ENCODE measurements around the gene TVP23A.
"Not testable (repeated sequence)": the region's sequence is repeated elsewhere in the genome, so short reads cannot be mapped to it uniquely, and the experiment has no call there.

The TVP23A gene

GRCh38 chr16:10835281-10835931 is 16.8 kb upstream of the TVP23A start:
- no peak for DNase-seq

GRCh38 chr16:10834766-10835165 is 16.2 kb upstream of the TVP23A start:
- no peak for DNase-seq

GRCh38 chr16:10834130-10834529 is 15.5 kb upstream of the TVP23A start:
- no peak for DNase-seq

GRCh38 chr16:10833271-10833670 is 14.7 kb upstream of the TVP23A start:
- no peak for DNase-seq

GRCh38 chr16:10831894-10832886 is 13.6 kb upstream of the TVP23A start:
- no peak for DNase-seq

GRCh38 chr16:10830240-10830639 is 11.6 kb upstream of the TVP23A start:
- DNase-seq, result not testable (repeated sequence)

GRCh38 chr16:10829390-10830098 is 10.9 kb upstream of the TVP23A start:
- not testable (repeated sequence) for DNase-seq

- DNase-seq, result peak; percentile 3
Observed at GRCh38 chr16:10828851-10829366, 10.3 kb upstream of the TVP23A start.

GRCh38 chr16:10827691-10828341 is 9.2 kb upstream of the TVP23A start:
- peak; percentile 53 for DNase-seq

- DNase-seq, result no peak
Observed at GRCh38 chr16:10824111-10824893, 5.7 kb upstream of the TVP23A start.

- no peak for DNase-seq
Observed at GRCh38 chr16:10822702-10823101, 4.1 kb upstream of the TVP23A start.

- no peak for DNase-seq
Observed at GRCh38 chr16:10820546-10820945, 2.0 kb upstream of the TVP23A start.

- no peak for DNase-seq
Observed at GRCh38 chr16:10817514-10817913, 1.1 kb downstream of the TVP23A start.

GRCh38 chr16:10813099-10813455 is 5.5 kb downstream of the TVP23A start:
- DNase-seq, result no peak

- DNase-seq, result no peak
Observed at GRCh38 chr16:10812312-10813098, 6.1 kb downstream of the TVP23A start.

GRCh38 chr16:10809706-10810105 is 8.9 kb downstream of the TVP23A start:
- DNase-seq, result no peak

- DNase-seq, result no peak
Observed at GRCh38 chr16:10808850-10809249, 9.7 kb downstream of the TVP23A start.

GRCh38 chr16:10808218-10808617 is 10.4 kb downstream of the TVP23A start:
- DNase-seq, result no peak

- DNase-seq, result no peak
Observed at GRCh38 chr16:10806698-10807097, 11.9 kb downstream of the TVP23A start.

GRCh38 chr16:10805334-10805733 is 13.3 kb downstream of the TVP23A start:
- DNase-seq, result no peak

- no peak for DNase-seq
Observed at GRCh38 chr16:10799736-10800135, 18.9 kb downstream of the TVP23A start.

Measured in fibroblast of skin of back (primary cell).